Measurements from ENCODE around the gene SLC8A2.

Gene SLC8A2

DNA sequence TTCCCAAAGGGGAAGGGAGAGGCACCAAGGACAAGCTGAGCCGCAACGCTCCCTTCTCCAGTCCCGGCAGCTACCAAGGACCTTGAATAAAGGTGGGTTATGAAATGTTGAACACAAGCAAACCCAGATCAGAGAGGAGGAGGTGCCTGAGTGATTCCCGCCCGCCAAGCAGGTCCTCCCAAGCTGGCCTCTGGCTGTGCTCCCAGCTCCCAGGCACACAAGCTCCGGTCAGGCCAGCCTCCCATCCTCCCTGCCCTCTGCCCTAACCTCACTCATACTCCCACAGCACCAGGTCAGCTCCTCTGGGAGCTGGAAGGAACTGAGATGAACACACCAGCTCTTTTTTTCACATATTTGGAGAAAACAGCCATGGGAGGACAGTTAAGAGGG is 39.4 kb upstream of the SLC8A2 start:
- H3K4me3 ChIP-seq (ENCODE audit: low read depth, low read length), result no peak overlapping the region
- no peaks in the 10 kb centered on the region for H3K36me3 ChIP-seq (ENCODE audit: control insufficient read depth, insufficient read depth, low read length)
- no peaks in the 10 kb centered on the region for H3K9me3 ChIP-seq (ENCODE audit: control insufficient read depth, insufficient read depth, low read length)
- peaks cover 10% of the 10 kb centered on the region for H3K4me1 ChIP-seq (ENCODE audit: control insufficient read depth, insufficient read depth, low read length)
- H3K27me3 ChIP-seq (ENCODE audit: control insufficient read depth, insufficient read depth, low read length), result no peaks in the 10 kb centered on the region
- no peak overlapping the region for H3K27ac ChIP-seq (ENCODE audit: low read depth, low read length)
- H3K9ac ChIP-seq (ENCODE audit: low read depth, low read length), result no peak overlapping the region

DNA sequence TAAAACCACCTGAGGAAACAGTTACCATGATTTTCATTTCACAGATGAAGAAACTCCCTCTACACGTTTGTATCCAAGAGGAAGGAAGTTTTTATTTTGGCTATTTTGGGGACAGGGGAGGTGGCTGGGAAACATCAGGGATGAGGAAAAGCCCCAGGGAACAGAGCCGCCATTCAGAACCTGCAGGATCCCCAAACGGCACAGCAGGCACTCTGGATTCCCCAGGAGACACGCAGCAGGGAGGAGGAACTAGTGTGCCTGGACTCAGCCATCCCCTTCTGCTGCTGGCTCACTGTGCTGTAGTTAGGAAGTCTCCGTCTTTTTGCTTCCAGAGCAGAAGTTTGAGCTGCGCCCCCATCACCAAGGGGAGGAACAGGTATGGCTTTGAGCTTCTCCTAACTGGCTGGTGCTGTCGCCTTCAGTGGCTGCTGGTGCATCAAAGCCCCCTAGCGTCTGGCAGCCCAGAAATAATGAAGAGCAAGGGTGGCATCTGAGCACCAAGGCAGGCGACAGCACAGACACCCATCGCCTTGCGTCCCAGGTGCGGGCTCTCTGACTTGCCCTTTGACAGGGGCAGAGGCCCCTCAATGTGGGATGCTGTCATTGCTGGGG is 38.9 kb upstream of the SLC8A2 start:
- H3K4me3 ChIP-seq (ENCODE audit: low read depth, low read length), result no peak overlapping the region
- H3K36me3 ChIP-seq (ENCODE audit: control insufficient read depth, insufficient read depth, low read length), result no peaks in the 10 kb centered on the region
- H3K27ac ChIP-seq (ENCODE audit: low read depth, low read length), result no peak overlapping the region
- no peaks in the 10 kb centered on the region for H3K27me3 ChIP-seq (ENCODE audit: control insufficient read depth, insufficient read depth, low read length)
- no peaks in the 10 kb centered on the region for H3K9me3 ChIP-seq (ENCODE audit: control insufficient read depth, insufficient read depth, low read length)
- peaks cover 10% of the 10 kb centered on the region for H3K4me1 ChIP-seq (ENCODE audit: control insufficient read depth, insufficient read depth, low read length)
- H3K9ac ChIP-seq (ENCODE audit: low read depth, low read length), result no peak overlapping the region

DNA sequence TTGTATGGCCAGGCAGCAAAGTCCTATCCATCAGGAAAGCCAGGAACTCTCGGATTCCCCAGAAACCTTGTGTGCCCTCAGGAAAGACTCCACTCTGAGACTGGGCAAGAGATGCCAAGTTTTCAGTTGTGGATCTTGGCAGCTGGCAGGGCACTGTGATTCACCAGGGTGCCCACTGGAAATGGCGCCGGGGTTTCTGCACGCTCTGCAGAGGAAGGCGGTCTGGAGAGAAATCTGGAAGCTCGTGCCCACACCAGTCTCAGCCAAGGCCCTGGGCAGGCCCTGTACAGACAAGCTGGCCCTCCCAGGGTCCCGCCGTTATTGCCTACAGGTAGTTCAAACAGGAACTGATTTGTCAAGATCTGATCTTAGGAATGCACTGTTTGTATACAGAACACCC is 38.3 kb upstream of the SLC8A2 start:
- Histone ChIP-seq H3K9ac (ENCODE audit: low read depth, low read length) (no peak overlapping the region), H3K27ac (ENCODE audit: low read depth, low read length) (no peak overlapping the region), H3K36me3 (ENCODE audit: control insufficient read depth, insufficient read depth, low read length) (no peaks in the 10 kb centered on the region), H3K9me3 (ENCODE audit: control insufficient read depth, insufficient read depth, low read length) (no peaks in the 10 kb centered on the region), H3K4me1 (ENCODE audit: control insufficient read depth, insufficient read depth, low read length) (peaks cover 10% of the 10 kb centered on the region), H3K27me3 (ENCODE audit: control insufficient read depth, insufficient read depth, low read length) (no peaks in the 10 kb centered on the region), H3K4me3 (ENCODE audit: low read depth, low read length) (no peak overlapping the region)

DNA sequence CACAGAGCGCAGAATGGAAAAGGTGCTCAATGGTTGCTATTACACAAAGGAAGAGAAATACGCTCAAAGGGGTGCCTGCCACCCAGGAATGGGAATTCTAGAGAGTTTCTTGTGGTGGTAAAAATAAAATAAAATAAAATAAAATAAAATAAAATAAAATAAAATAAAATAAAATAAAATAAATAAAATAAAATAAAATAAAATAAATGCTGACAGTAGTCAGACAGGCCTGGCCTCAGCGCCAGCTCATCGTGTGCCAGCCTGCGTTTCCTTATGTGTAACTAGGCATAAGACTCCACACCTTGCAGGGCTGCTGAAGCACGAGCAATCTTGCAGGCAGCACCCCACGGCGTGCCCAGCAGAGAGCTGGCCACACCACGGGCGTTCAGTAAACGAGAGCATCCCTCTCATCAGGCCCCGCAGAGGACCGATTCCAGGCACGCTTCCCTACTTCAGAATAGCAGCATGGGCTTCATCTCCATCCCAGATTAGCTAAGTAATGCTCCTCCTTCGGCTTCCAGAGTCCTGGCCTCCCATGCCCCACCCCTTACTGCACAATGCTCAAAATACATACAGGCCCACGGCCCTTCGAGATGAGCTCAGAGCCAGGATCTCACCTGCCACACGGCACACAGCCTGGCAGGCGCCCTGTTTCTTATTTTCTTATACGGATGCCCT is 37.6 kb upstream of the SLC8A2 start:
- peaks cover 10% of the 10 kb centered on the region for H3K4me1 ChIP-seq (ENCODE audit: control insufficient read depth, insufficient read depth, low read length)
- no peak overlapping the region for H3K27ac ChIP-seq (ENCODE audit: low read depth, low read length)
- no peak overlapping the region for H3K9ac ChIP-seq (ENCODE audit: low read depth, low read length)

DNA sequence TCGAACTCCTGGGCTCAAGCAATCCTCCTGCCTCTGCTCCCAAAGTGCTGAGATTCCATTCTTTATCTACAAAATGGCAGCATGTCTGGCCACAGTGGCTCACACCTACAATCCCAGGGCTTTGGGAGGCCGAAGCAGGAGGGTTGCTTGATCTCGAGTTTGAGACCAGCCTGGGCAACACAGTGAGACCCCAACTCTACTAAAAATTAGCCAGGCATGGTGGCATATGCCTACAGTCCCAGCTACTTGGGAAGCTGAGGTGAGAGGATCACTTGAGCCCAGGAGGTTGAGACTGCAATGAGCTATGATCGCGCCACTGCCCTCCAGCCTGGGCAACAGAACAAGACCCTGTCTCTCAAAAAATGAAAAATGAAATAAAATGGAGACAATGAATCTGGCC is 37.0 kb upstream of the SLC8A2 start:
- H3K9ac ChIP-seq (ENCODE audit: low read depth, low read length), result no peak overlapping the region
- peak overlapping the region; percentile 27 for H3K27ac ChIP-seq (ENCODE audit: low read depth, low read length)
- H3K4me1 ChIP-seq (ENCODE audit: control insufficient read depth, insufficient read depth, low read length), result peaks cover 8% of the 10 kb centered on the region
- H3K27me3 ChIP-seq (ENCODE audit: control insufficient read depth, insufficient read depth, low read length), result no peaks in the 10 kb centered on the region
- H3K9me3 ChIP-seq (ENCODE audit: control insufficient read depth, insufficient read depth, low read length), result no peaks in the 10 kb centered on the region
- H3K4me3 ChIP-seq (ENCODE audit: low read depth, low read length), result no peak overlapping the region
- peaks cover 7% of the 10 kb centered on the region; the same call in 1 of the 2 replicates for H3K36me3 ChIP-seq (ENCODE audit: control insufficient read depth, insufficient read depth, low read length)

More for the DNA sequence above, 37.6 kb upstream of the SLC8A2 start:
- Histone ChIP-seq H3K4me3 (ENCODE audit: low read depth, low read length) (no peak overlapping the region), H3K27me3 (ENCODE audit: control insufficient read depth, insufficient read depth, low read length) (no peaks in the 10 kb centered on the region), H3K36me3 (ENCODE audit: control insufficient read depth, insufficient read depth, low read length) (0 out of 2 replicates have a peak, but pooled peaks cover 3% of the 10 kb centered on the region), H3K9me3 (ENCODE audit: control insufficient read depth, insufficient read depth, low read length) (no peaks in the 10 kb centered on the region)

DNA sequence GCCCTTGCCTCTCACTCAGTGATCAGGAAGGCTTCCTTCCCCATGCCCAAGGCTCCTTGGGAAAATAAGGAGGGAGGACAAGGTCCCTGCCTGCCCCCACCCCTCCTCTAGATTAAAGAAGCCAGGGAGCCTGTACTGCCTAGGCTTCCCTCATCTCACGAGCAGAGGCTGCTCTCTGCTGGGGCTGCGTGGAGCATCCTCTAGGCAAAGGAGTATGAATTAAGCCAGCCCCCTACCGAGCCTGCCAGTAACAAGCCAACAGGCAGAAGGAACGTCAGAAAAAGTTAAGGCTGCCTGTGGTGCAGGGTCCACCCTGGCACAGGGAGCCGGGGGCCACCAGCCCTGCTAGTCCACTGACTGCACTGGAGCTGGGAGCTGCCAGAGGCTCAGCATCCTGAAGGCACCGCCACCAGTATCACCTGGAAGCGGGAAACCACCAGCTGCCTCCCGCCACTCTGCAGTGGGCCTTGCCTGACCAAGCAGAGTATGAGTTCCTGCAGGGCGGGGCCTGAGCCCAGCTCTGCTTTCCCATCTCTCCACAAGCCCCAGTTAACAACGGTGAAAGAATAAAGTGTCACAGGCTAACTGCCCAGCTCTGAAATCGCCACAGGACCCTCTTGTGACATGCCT is 36.3 kb upstream of the SLC8A2 start:
- Histone ChIP-seq H3K27me3 (ENCODE audit: control insufficient read depth, insufficient read depth, low read length) (no peaks in the 10 kb centered on the region), H3K4me3 (ENCODE audit: low read depth, low read length) (no peak overlapping the region), H3K9ac (ENCODE audit: low read depth, low read length) (no peak overlapping the region), H3K27ac (ENCODE audit: low read depth, low read length) (peak overlapping the region; percentile 27), H3K36me3 (ENCODE audit: control insufficient read depth, insufficient read depth, low read length) (peaks cover 13% of the 10 kb centered on the region; the same call in 1 of the 2 replicates), H3K4me1 (ENCODE audit: control insufficient read depth, insufficient read depth, low read length) (peaks cover 8% of the 10 kb centered on the region), H3K9me3 (ENCODE audit: control insufficient read depth, insufficient read depth, low read length) (no peaks in the 10 kb centered on the region)

DNA sequence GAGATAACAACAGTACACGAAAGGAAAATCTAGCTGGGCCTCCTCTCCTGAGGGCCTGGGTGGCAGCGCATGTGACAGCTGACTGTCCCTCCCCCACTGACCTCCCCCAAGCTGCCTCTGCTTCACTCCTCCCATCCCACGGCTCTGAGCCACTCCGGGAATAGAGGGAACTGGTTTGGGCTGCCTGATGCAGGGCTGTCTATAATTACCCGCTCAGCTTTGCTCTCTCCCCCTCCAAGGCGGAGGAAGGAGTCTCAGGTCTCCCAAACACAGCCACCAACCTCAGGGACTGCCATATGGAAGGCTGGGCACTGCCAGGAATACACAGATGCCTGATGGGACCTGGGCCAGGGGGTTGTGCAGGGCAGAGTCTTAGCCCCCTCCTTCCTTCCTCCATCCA is 35.3 kb upstream of the SLC8A2 start:
- H3K4me3 ChIP-seq (ENCODE audit: low read depth, low read length), result no peak overlapping the region
- H3K9ac ChIP-seq (ENCODE audit: low read depth, low read length), result no peak overlapping the region
- H3K27me3 ChIP-seq (ENCODE audit: control insufficient read depth, insufficient read depth, low read length), result no peaks in the 10 kb centered on the region
- H3K27ac ChIP-seq (ENCODE audit: low read depth, low read length), result no peak overlapping the region
- no peaks in the 10 kb centered on the region for H3K9me3 ChIP-seq (ENCODE audit: control insufficient read depth, insufficient read depth, low read length)
- peaks cover 8% of the 10 kb centered on the region for H3K4me1 ChIP-seq (ENCODE audit: control insufficient read depth, insufficient read depth, low read length)
- H3K36me3 ChIP-seq (ENCODE audit: control insufficient read depth, insufficient read depth, low read length), result peaks cover 20% of the 10 kb centered on the region; the same call in 1 of the 2 replicates

DNA sequence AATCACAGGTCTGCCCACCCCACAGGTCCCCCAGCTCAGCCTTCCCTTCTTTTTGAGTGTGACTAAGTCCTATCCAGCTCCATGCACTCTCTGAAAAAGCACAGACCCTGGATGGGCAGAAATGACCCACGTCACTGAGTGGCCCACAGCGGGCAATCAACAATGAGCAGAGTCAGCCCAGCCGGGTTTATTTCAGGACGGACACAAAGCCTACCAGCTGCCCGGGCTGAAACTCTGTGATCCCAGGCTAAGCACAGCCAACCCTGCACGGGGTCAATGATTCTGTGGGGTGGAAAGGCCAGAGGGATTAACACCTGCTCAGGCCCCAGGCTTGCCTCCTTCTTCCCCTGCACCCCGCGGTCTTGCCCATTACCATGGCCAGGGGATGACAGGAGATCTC is 34.8 kb upstream of the SLC8A2 start:
- Histone ChIP-seq H3K27ac (ENCODE audit: low read depth, low read length) (no peak overlapping the region), H3K36me3 (ENCODE audit: control insufficient read depth, insufficient read depth, low read length) (peaks cover 23% of the 10 kb centered on the region; the same call in 1 of the 2 replicates), H3K27me3 (ENCODE audit: control insufficient read depth, insufficient read depth, low read length) (no peaks in the 10 kb centered on the region), H3K4me3 (ENCODE audit: low read depth, low read length) (no peak overlapping the region), H3K9me3 (ENCODE audit: control insufficient read depth, insufficient read depth, low read length) (no peaks in the 10 kb centered on the region), H3K4me1 (ENCODE audit: control insufficient read depth, insufficient read depth, low read length) (peaks cover 8% of the 10 kb centered on the region), H3K9ac (ENCODE audit: low read depth, low read length) (no peak overlapping the region)

DNA sequence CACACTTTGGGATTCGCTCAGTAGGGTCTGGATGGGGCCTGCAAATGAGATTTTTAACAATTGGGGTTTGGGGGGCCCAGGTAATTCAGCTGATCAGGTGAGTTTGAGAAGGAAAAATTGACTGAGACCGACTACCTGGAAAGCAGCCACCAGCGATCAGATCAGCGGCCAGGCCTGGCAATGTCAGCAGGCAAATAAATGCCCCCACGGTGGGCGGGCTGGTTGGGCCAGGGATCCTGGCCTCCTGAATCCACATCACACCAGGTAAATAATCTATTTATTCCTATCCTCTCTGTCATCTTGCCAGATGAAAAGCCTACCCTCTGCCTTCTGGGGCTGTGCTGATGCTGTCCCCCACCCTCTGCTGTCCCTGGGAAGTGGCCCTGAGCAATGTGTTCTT is 33.8 kb upstream of the SLC8A2 start:
- H3K27ac ChIP-seq (ENCODE audit: low read depth, low read length), result no peak overlapping the region
- H3K36me3 ChIP-seq (ENCODE audit: control insufficient read depth, insufficient read depth, low read length), result peaks cover 30% of the 10 kb centered on the region
- H3K27me3 ChIP-seq (ENCODE audit: control insufficient read depth, insufficient read depth, low read length), result no peaks in the 10 kb centered on the region
- no peak overlapping the region for H3K4me3 ChIP-seq (ENCODE audit: low read depth, low read length)
- H3K9ac ChIP-seq (ENCODE audit: low read depth, low read length), result no peak overlapping the region
- H3K4me1 ChIP-seq (ENCODE audit: control insufficient read depth, insufficient read depth, low read length), result peaks cover 13% of the 10 kb centered on the region
- no peaks in the 10 kb centered on the region for H3K9me3 ChIP-seq (ENCODE audit: control insufficient read depth, insufficient read depth, low read length)

DNA sequence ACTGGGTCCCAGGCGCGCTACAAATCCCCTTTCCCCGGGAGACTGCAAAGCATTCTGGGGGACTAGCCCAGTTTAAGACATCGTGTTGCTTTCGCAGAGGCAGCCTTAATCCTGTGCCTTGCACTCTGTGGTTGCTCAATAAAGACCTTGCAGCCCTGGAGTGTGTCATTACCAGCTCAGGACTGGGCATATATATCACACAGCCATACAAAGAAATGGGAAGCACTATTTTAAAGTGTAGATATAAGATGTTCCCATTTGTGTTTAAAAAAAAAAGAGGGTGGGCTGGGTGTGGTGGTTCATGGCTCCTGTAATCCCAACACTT is 32.1 kb upstream of the SLC8A2 start:
- H3K36me3 ChIP-seq (ENCODE audit: control insufficient read depth, insufficient read depth, low read length), result peaks cover 41% of the 10 kb centered on the region
- peaks cover 21% of the 10 kb centered on the region for H3K4me1 ChIP-seq (ENCODE audit: control insufficient read depth, insufficient read depth, low read length)
- no peaks in the 10 kb centered on the region for H3K27me3 ChIP-seq (ENCODE audit: control insufficient read depth, insufficient read depth, low read length)
- no peak overlapping the region for H3K4me3 ChIP-seq (ENCODE audit: low read depth, low read length)
- H3K27ac ChIP-seq (ENCODE audit: low read depth, low read length), result no peak overlapping the region
- H3K9me3 ChIP-seq (ENCODE audit: control insufficient read depth, insufficient read depth, low read length), result no peaks in the 10 kb centered on the region
- no peak overlapping the region for H3K9ac ChIP-seq (ENCODE audit: low read depth, low read length)

DNA sequence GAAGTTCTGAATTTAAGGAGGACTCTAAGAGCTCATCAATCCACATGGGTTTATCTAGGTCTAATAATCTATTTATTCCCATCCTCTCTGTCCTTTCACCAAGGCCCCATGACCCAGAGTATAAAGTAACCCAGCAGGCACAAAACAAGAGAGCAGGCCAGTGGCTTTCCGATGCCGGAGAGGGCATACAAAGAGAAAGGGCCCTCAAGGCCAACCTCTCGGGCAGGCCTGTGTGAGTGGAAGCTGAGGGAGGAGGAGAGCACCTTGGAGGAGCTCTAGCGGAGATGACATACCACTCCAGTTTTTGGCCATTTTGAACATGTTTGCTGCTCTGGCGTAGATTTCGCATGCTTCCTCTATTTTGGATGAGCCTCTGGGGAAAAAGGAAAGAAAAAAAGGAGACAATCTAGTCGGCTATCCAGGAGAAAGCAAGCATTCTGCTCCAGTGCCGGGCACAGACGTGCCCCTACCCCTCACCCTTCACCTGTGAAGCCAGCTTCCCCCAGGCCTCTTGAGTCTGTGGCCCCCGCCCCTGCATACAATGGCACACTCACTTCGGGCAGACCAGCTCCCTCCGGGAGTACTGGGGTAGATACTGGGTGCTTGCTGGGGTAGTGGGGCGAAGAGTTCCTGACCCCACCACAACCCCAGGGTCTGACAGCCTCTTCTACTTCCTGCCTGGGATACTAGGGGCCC is 31.6 kb upstream of the SLC8A2 start:
- no peak overlapping the region for H3K27ac ChIP-seq (ENCODE audit: low read depth, low read length)
- no peaks in the 10 kb centered on the region for H3K27me3 ChIP-seq (ENCODE audit: control insufficient read depth, insufficient read depth, low read length)
- no peaks in the 10 kb centered on the region for H3K9me3 ChIP-seq (ENCODE audit: control insufficient read depth, insufficient read depth, low read length)
- H3K9ac ChIP-seq (ENCODE audit: low read depth, low read length), result no peak overlapping the region
- H3K4me3 ChIP-seq (ENCODE audit: low read depth, low read length), result no peak overlapping the region
- H3K4me1 ChIP-seq (ENCODE audit: control insufficient read depth, insufficient read depth, low read length), result peaks cover 19% of the 10 kb centered on the region
- peaks cover 46% of the 10 kb centered on the region for H3K36me3 ChIP-seq (ENCODE audit: control insufficient read depth, insufficient read depth, low read length)
